CD14-positive monocyte (primary cell): ENCODE results near the gene PABPC3. TPM values are rescaled to one million over a fixed set of nuclear protein-coding genes. Genes with fewer than 3 reads are reported as not detected.

Experiments
- DNase-seq, 3 donors: peaks; one replicate each; pipeline ENCODE4 v3.0.0-alpha.2; 2011 to 2022
- H2AFZ ChIP-seq: 2 replicates; pipeline ENCODE4 v1.6.0; 2012; ENCODE audit warnings: mild to moderate bottlenecking, low read depth, low read length, inconsistent platforms; ENCODE audit not compliant: insufficient read depth, poor library complexity, severe bottlenecking
- H3K27ac ChIP-seq, 2 donors: 1 replicate in 1 of 2; 2 replicates in 1 of 2; pipeline ENCODE4 v1.5.1; 2012 to 2013; ENCODE audit warnings: low read length in 2 of 2, control low read depth in 1 of 2, inconsistent platforms in 1 of 2, low read depth in 1 of 2, mild to moderate bottlenecking in 1 of 2
- H3K27me3 ChIP-seq, 2 donors: one replicate each; pipeline versions ENCODE4 v1.6.0 to v1.6.1; 2011 to 2013; ENCODE audit warnings: low read length in 2 of 2; ENCODE audit not compliant: control insufficient read depth in 2 of 2, insufficient read depth in 2 of 2
- H3K36me3 ChIP-seq, 2 donors: replicated peaks in 1 of 2; 1 replicate in 1 of 2; 2 replicates in 1 of 2; pipeline versions ENCODE4 v1.5.1 to v1.6.1; 2012 to 2013; ENCODE audit warnings: low read length in 2 of 2, control low read depth in 1 of 2, inconsistent platforms in 1 of 2, mild to moderate bottlenecking in 1 of 2; ENCODE audit not compliant: insufficient read depth in 2 of 2, control insufficient read depth in 1 of 2
- H3K4me1 ChIP-seq, 2 donors: 1 replicate in 1 of 2; 2 replicates in 1 of 2; pipeline versions ENCODE4 v1.5.1 to v1.6.1; 2012 to 2013; ENCODE audit warnings: low read length in 2 of 2, control low read depth in 1 of 2, inconsistent platforms in 1 of 2, mild to moderate bottlenecking in 1 of 2, moderate library complexity in 1 of 2; ENCODE audit not compliant: insufficient read depth in 2 of 2, control insufficient read depth in 1 of 2
- H3K4me2 ChIP-seq: replicated peaks from 2 replicates; pipeline ENCODE3; 2012; ENCODE audit warnings: low read length, moderate library complexity, mild to moderate bottlenecking; ENCODE audit not compliant: poor library complexity, severe bottlenecking; ENCODE audit errors: extremely low read depth
- H3K4me3 ChIP-seq, 3 experiments: fragments of 200-600 bp in 1 of 3; sonication (generic) in 1 of 3; replicated peaks in 1 of 3; 1 replicate in 2 of 3; 2 replicates in 1 of 3; pipeline ENCODE4 v1.5.1; 2011 to 2013; ENCODE audit warnings: low read length in 3 of 3, mild to moderate bottlenecking in 3 of 3, control low read depth in 2 of 3, low read depth in 2 of 3, inconsistent platforms in 1 of 3, moderate library complexity in 1 of 3
- H3K79me2 ChIP-seq: 2 replicates; pipeline ENCODE4 v1.6.0; 2012; ENCODE audit warnings: mild to moderate bottlenecking, control low read depth, inconsistent platforms, low read length, moderate library complexity; ENCODE audit not compliant: insufficient read depth
- H3K9ac ChIP-seq: 2 replicates; pipeline ENCODE4 v1.6.0; 2017; ENCODE audit warnings: low read length, mild to moderate bottlenecking; ENCODE audit not compliant: insufficient read depth, poor library complexity, severe bottlenecking
- H3K9me3 ChIP-seq, 2 donors: replicated peaks in 1 of 2; 1 replicate in 1 of 2; 2 replicates in 1 of 2; pipeline versions ENCODE4 v1.5.1 to v1.6.1; 2012 to 2013; ENCODE audit warnings: low read length in 2 of 2, control low read depth in 1 of 2; ENCODE audit not compliant: control insufficient read depth in 1 of 2, insufficient read depth in 1 of 2
- H4K20me1 ChIP-seq: 2 replicates; pipeline ENCODE4 v1.6.0; 2012; ENCODE audit warnings: mild to moderate bottlenecking, low read length, control low read depth, moderate library complexity; ENCODE audit not compliant: insufficient read depth
- H3K27ac Mint-ChIP-seq, 7 donors: one replicate each; pipeline ENCODE4 v1.8.0; 2020; ENCODE audit warnings: mild to moderate bottlenecking in 7 of 7, mixed read lengths in 7 of 7, moderate library complexity in 6 of 7, inconsistent platforms in 2 of 7
- H3K27me3 Mint-ChIP-seq, 3 donors: one replicate each; pipeline ENCODE4 v1.8.0; 2021 to 2022; ENCODE audit warnings: low read depth in 3 of 3, mild to moderate bottlenecking in 3 of 3, mixed read lengths in 3 of 3, moderate library complexity in 3 of 3, inconsistent platforms in 1 of 3
- H3K36me3 Mint-ChIP-seq, 2 donors: one replicate each; pipeline ENCODE4 v1.8.0; 2020; ENCODE audit warnings: mixed read lengths in 2 of 2, inconsistent platforms in 1 of 2, mild to moderate bottlenecking in 1 of 2
- H3K4me1 Mint-ChIP-seq: one replicate; pipeline ENCODE4 v1.8.0; 2020; ENCODE audit warnings: mild to moderate bottlenecking, mixed read lengths
- H3K4me3 Mint-ChIP-seq, 2 donors: one replicate each; pipeline ENCODE4 v1.8.0; 2020; ENCODE audit warnings: mild to moderate bottlenecking in 2 of 2, mixed read lengths in 2 of 2, moderate library complexity in 1 of 2
- H3K9me3 Mint-ChIP-seq, 7 donors: one replicate each; pipeline ENCODE4 v1.8.0; 2020 to 2022; ENCODE audit warnings: mixed read lengths in 7 of 7, mild to moderate bottlenecking in 6 of 7, moderate library complexity in 6 of 7, inconsistent platforms in 2 of 7
- WGBS: methylation state at CpG from one replicate; pipeline ENCODE4 v1.1.5; 2013; ENCODE audit warnings: missing lambda C conversion rate; ENCODE audit not compliant: insufficient coverage; 5-methylcytosine and 5-hydroxymethylcytosine counted together
- intact Hi-C, 2 donors: fragments of 100-400 bp; cut with micrococcal nuclease; formaldehyde crosslinking; loops; one replicate each; pipeline versions ENCODE4 v1.15.0 to v1.15.1; 2023
- polyA plus RNA-seq, 3 donors: library from polyadenylated mRNA; depleted of rRNA in 1 of 3; unstranded in 2 of 3; stranded (reverse) in 1 of 3; fragments of 300-500 nt in 2 of 3; fragments of >200 nt in 1 of 3; fragmentation: Illumina TruSeq in 2 of 3; gene quantifications; 1 replicate in 2 of 3; 2 replicates in 1 of 3; pipeline ENCODE4 v1.2.3, GENCODE V29; 2012 to 2021
- TF ChIP-seq, protein P1 (sequence below): fragments of 200-600 bp; IDR thresholded peaks from one replicate; pipeline ENCODE4 v1.8.0; 2022; ENCODE audit warnings: antibody characterized with exemption, mild to moderate bottlenecking

Gene PABPC3
- polyA plus RNA-seq, 3 donors: 0.04 to 0.17 (median 0.08) TPM

DNA sequence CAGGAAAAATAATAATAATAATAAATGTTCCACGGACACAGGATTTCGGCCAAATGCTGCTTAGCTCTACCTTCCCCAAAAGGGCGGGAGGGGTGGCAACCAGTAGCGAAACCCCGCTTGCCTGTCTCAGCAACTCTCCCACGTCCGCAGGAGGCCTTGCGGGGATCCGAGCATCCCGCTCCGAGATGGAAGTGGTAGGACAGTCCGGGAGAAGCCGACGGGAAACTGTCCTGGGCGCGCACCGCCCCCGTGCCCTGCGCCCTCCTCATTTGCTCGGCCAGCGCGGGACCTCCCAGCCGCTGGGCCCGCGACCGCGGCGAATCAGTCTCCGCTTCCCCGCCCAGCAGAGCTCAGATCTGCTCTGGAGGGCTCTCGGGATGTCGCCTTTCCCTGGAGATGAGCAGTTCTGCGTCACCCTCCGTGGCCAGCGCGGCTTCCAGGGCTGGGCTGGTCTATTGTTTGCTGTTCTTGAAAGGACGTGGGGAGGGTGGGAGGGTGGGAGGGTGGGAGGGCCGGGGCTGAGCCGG lies 48.9 kb upstream of the PABPC3 start:
- Histone ChIP-seq H3K79me2 (no peaks in the 10 kb centered on the region), H2AFZ (peak overlapping the region; percentile 29), H3K27ac (no peak overlapping the region), H4K20me1 (no peaks in the 10 kb centered on the region), H3K36me3 (no peaks in the 10 kb centered on the region), H3K9me3 (peaks cover 0 to 13% of the 10 kb centered on the region in 2 donors), H3K27me3 (peaks cover 43% of the 10 kb centered on the region in 2 donors), H3K4me2 (no peak overlapping the region), H3K4me3 (no peak overlapping the region), H3K4me1 (no peaks in the 10 kb centered on the region), H3K9ac (no peak overlapping the region)
- DNase-seq: no peak
- peak overlapping the region in 1 of 2 donors; percentile 54 for H3K4me3 Mint-ChIP-seq
- H3K9me3 Mint-ChIP-seq: peaks cover 2 to 29% (median 20%) of the 10 kb centered on the region in 7 donors
- peaks cover 0 to 2% of the 10 kb centered on the region in 2 donors for H3K36me3 Mint-ChIP-seq
- 1% methylated on average over 29 of the region's 39 CpGs for WGBS
- TF ChIP-seq, protein P1, sequence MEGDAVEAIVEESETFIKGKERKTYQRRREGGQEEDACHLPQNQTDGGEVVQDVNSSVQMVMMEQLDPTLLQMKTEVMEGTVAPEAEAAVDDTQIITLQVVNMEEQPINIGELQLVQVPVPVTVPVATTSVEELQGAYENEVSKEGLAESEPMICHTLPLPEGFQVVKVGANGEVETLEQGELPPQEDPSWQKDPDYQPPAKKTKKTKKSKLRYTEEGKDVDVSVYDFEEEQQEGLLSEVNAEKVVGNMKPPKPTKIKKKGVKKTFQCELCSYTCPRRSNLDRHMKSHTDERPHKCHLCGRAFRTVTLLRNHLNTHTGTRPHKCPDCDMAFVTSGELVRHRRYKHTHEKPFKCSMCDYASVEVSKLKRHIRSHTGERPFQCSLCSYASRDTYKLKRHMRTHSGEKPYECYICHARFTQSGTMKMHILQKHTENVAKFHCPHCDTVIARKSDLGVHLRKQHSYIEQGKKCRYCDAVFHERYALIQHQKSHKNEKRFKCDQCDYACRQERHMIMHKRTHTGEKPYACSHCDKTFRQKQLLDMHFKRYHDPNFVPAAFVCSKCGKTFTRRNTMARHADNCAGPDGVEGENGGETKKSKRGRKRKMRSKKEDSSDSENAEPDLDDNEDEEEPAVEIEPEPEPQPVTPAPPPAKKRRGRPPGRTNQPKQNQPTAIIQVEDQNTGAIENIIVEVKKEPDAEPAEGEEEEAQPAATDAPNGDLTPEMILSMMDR: no peak
- H3K4me1 Mint-ChIP-seq: peaks cover 2% of the 10 kb centered on the region
- H3K27me3 Mint-ChIP-seq: peaks cover 57 to 72% (median 57%) of the 10 kb centered on the region in 3 donors
- intact Hi-C loops: no loop called here
- H3K27ac Mint-ChIP-seq: no peak overlapping the region

DNA sequence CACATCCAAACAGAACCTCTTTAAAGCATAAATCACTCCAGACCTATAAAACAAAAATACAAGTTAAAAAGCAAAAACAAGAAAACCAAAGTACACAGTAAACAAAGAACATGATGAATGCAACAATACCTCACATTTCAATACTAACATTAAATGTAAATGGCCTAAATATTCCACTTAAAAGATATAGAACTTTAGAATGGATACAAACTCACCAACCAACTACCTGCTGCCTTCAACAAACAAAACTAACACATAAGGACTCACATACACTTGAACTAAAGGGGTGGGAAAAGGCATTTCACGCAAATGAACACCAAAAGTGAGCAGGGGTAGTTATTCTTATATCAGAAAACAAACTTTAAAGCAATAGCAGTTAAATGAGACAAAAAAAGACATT lies 44.9 kb upstream of the PABPC3 start:
- Mint-ChIP-seq H3K27ac (no peak overlapping the region), H3K4me3 (no peak overlapping the region), H3K4me1 (peaks cover 2% of the 10 kb centered on the region), H3K36me3 (peaks cover 0 to 2% of the 10 kb centered on the region in 2 donors), H3K9me3 (peaks cover 6 to 31% (median 21%) of the 10 kb centered on the region in 7 donors), H3K27me3 (peaks cover 39 to 49% (median 45%) of the 10 kb centered on the region in 3 donors)
- peaks cover 28% of the 10 kb centered on the region in 2 donors for H3K27me3 ChIP-seq
- H3K79me2 ChIP-seq: no peaks in the 10 kb centered on the region
- no CpG with 5 or more reads among the region's 1 CpG for WGBS
- DNase-seq: no peak
- intact Hi-C loops: no loop called here
- peaks cover 0 to 8% of the 10 kb centered on the region in 2 donors for H3K9me3 ChIP-seq
- no peak overlapping the region for H3K9ac ChIP-seq
- H3K27ac ChIP-seq: no peak overlapping the region
- H3K4me2 ChIP-seq: no peak overlapping the region
- H3K4me1 ChIP-seq: no peaks in the 10 kb centered on the region
- H2AFZ ChIP-seq: no peak overlapping the region
- H3K36me3 ChIP-seq: no peaks in the 10 kb centered on the region
- no peak overlapping the region for H3K4me3 ChIP-seq
- H4K20me1 ChIP-seq: no peaks in the 10 kb centered on the region
- TF ChIP-seq, protein P1: no peak
